SK-N-MC (cell line): ENCODE results near the gene DNAJB14.

Source experiments
- DNase-seq: peaks from one replicate; pipeline ENCODE4 v3.0.0-alpha.2; 2011; ENCODE audit warnings: low read depth, low spot score
- H3K27ac ChIP-seq: fragments of 200-600 bp; sonication (generic); 2 replicates; pipeline ENCODE4 v1.5.1; 2016; ENCODE audit warnings: mixed run types
- H3K36me3 ChIP-seq: fragments of 200-600 bp; sonication (generic); 2 replicates; pipeline ENCODE4 v1.6.1; 2017; ENCODE audit warnings: antibody characterized with exemption, low read length, mixed read lengths; ENCODE audit not compliant: insufficient read depth
- H3K4me3 ChIP-seq: fragments of 200-600 bp; sonication (generic); 2 replicates; pipeline ENCODE4 v1.5.1; 2016
- H3K9ac ChIP-seq: fragments of 200-600 bp; sonication (generic); 2 replicates; pipeline ENCODE4 v1.8.0; 2017; ENCODE audit warnings: mixed run types, mixed read lengths; ENCODE audit not compliant: insufficient read length
- H3K9me3 ChIP-seq: fragments of 200-600 bp; sonication (generic); 2 replicates; pipeline ENCODE4 v1.6.1; 2017; ENCODE audit warnings: low read depth, mild to moderate bottlenecking, antibody characterized with exemption, low read length, moderate library complexity, mixed read lengths
- EZH2 ChIP-seq: fragments of 200-600 bp; sonication (generic); IDR thresholded peaks from one replicate; pipeline ENCODE4 v1.6.1; 2017; ENCODE audit warnings: antibody characterized with exemption
- FOXP2 ChIP-seq: optimal IDR thresholded peaks from 2 replicates; pipeline ENCODE3; 2011; ENCODE audit warnings: mild to moderate bottlenecking, moderate library complexity; ENCODE audit not compliant: insufficient read depth; ENCODE audit errors: extremely low read length, control extremely low read depth
- POLR2AphosphoS5 ChIP-seq: IDR thresholded peaks from 2 replicates; pipeline ENCODE4 v1.6.1; 2012; ENCODE audit warnings: mild to moderate bottlenecking, low read depth, low read length, borderline replicate concordance

The DNAJB14 gene

GRCh38 chr4:99887837-99888236, 58.6 kb downstream of the DNAJB14 start:
- Histone ChIP-seq H3K9me3 (no peaks in the 10 kb centered on the region), H3K27ac (no peak overlapping the region), H3K9ac (peak overlapping the region; percentile 11), H3K4me3 (no peak overlapping the region), H3K36me3 (peaks cover 29% of the 10 kb centered on the region)
- TF ChIP-seq POLR2AphosphoS5: no peak
- TF ChIP-seq EZH2: no peak
- no peak for TF ChIP-seq FOXP2
- no peak for DNase-seq

- no peaks in the 10 kb centered on the region for H3K9me3 ChIP-seq
- H3K36me3 ChIP-seq: peaks cover 41% of the 10 kb centered on the region
- TF ChIP-seq FOXP2 (no peak), POLR2AphosphoS5 (no peak)
- H3K9ac ChIP-seq: no peak overlapping the region
- no peak overlapping the region for H3K4me3 ChIP-seq
- no peak for DNase-seq
- H3K27ac ChIP-seq: no peak overlapping the region
Measured at GRCh38 chr4:99886146-99886545, 60.3 kb downstream of the DNAJB14 start.

DNA sequence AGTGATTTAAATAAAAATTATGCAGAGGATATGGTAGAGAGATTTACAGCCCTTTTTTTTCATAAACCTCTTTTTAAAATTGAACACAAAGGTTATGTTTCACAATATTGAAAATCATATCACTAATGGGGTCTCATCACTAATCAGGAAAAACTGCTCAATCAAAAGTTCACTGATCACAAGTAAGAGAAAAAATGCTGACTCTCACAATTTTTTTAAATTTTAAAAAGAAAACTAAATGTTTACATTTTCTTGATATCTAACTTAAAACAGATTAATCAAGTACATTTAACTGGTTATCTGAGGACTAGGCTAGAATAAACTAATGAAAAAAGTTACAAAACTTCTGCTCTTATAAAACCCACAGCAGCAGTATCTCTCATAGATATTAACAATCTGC, 60.7 kb downstream of the DNAJB14 start:
- H3K36me3 ChIP-seq: peaks cover 44% of the 10 kb centered on the region
- no peak overlapping the region for H3K27ac ChIP-seq
- H3K9me3 ChIP-seq: no peaks in the 10 kb centered on the region
- no peak for TF ChIP-seq FOXP2
- no peak for TF ChIP-seq EZH2
- no peak for TF ChIP-seq POLR2AphosphoS5
- DNase-seq: no peak
- no peak overlapping the region for H3K9ac ChIP-seq
- no peak overlapping the region for H3K4me3 ChIP-seq

- Histone ChIP-seq H3K36me3 (peaks cover 49% of the 10 kb centered on the region), H3K4me3 (no peak overlapping the region), H3K9ac (no peak overlapping the region), H3K9me3 (no peaks in the 10 kb centered on the region), H3K27ac (no peak overlapping the region)
- DNase-seq: peak; percentile 6
- TF ChIP-seq POLR2AphosphoS5 (no peak), FOXP2 (no peak), EZH2 (no peak)
Measured at GRCh38 chr4:99885063-99885664, 61.3 kb downstream of the DNAJB14 start.

DNA sequence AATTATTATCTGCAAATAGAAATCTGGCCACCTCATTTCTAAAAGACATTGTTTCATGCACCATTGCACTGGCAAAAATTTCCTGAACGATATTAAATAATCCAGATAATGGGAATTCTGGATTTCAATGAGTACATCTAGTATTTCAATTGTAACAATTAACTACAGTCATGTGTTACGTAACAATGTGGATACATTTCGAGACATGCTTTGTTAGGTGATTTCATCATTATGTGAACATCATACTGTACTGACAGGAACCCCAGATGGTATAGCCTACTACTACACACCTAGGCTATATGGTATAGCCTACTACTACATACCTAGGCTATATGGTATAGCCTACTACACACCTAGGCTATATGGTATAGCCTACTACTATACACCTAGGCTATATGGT, 67.0 kb downstream of the DNAJB14 start:
- peaks cover 52% of the 10 kb centered on the region for H3K36me3 ChIP-seq

DNA sequence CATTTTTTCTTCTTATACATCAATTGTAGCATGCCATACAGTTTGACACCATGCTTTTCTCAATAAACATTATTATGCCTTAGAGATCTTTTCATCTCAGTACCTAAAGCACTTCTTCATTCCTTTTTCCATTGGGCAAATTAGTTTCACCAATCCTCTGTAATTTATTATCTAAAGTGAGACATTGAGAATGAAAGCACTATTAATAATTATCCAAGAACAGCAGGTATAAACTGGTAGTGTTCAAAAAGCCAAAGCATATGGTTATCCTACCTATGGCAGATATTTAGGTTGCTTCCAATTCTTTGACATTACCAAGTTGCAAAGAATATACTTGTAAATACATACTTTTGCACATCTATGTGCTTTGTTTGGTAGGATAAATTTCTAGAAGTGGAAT, 67.8 kb downstream of the DNAJB14 start:
- no peak for DNase-seq
- Histone ChIP-seq H3K4me3 (no peak overlapping the region), H3K36me3 (peaks cover 45% of the 10 kb centered on the region), H3K9me3 (no peaks in the 10 kb centered on the region), H3K9ac (no peak overlapping the region), H3K27ac (no peak overlapping the region)
- TF ChIP-seq EZH2: no peak
- no peak for TF ChIP-seq POLR2AphosphoS5
- no peak for TF ChIP-seq FOXP2

More for the DNA sequence above, 67.0 kb downstream of the DNAJB14 start:
- TF ChIP-seq EZH2 (no peak), POLR2AphosphoS5 (no peak), FOXP2 (no peak)
- H3K4me3 ChIP-seq: no peak overlapping the region
- no peaks in the 10 kb centered on the region for H3K9me3 ChIP-seq
- no peak overlapping the region for H3K27ac ChIP-seq
- no peak for DNase-seq
- H3K9ac ChIP-seq: no peak overlapping the region

DNA sequence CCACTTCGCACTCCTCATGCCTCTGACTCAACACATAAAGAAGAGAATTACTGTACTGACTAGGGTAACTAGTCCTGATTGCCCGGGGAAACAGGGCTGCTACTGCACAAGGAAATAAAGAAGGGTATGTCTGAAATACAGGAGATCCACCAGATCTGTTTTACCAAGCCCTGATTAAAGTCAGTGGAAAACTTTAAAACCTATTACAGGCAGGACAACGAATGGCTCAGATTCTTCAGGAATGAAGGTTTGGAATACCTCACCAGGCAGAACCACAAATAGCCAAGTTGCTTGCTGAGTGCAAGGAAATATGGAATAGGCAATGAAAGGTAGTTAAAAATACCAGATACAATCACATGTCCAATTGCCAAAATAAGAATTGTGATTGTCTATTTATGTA, 69.5 kb downstream of the DNAJB14 start:
- no peaks in the 10 kb centered on the region for H3K9me3 ChIP-seq
- TF ChIP-seq POLR2AphosphoS5 (no peak), EZH2 (no peak), FOXP2 (no peak)
- no peak overlapping the region for H3K9ac ChIP-seq
- peaks cover 33% of the 10 kb centered on the region for H3K36me3 ChIP-seq
- no peak for DNase-seq
- H3K4me3 ChIP-seq: no peak overlapping the region
- no peak overlapping the region for H3K27ac ChIP-seq

- no peak for DNase-seq
- Histone ChIP-seq H3K27ac (no peak overlapping the region), H3K9me3 (no peaks in the 10 kb centered on the region), H3K36me3 (peaks cover 16% of the 10 kb centered on the region), H3K4me3 (no peak overlapping the region), H3K9ac (no peak overlapping the region)
- TF ChIP-seq EZH2 (no peak), POLR2AphosphoS5 (no peak), FOXP2 (no peak)
Measured at GRCh38 chr4:99875071-99875470, 71.3 kb downstream of the DNAJB14 start.

GRCh38 chr4:99872570-99872969, 73.8 kb downstream of the DNAJB14 start:
- no peak for DNase-seq
- H3K4me3 ChIP-seq: no peak overlapping the region
- no peak overlapping the region for H3K9ac ChIP-seq
- no peaks in the 10 kb centered on the region for H3K9me3 ChIP-seq
- H3K27ac ChIP-seq: no peak overlapping the region
- no peaks in the 10 kb centered on the region for H3K36me3 ChIP-seq
- no peak for TF ChIP-seq FOXP2
- TF ChIP-seq POLR2AphosphoS5: no peak
- TF ChIP-seq EZH2: no peak
